ENCODE measurements around the gene EIF2B1.

EIF2B1 gene

DNA sequence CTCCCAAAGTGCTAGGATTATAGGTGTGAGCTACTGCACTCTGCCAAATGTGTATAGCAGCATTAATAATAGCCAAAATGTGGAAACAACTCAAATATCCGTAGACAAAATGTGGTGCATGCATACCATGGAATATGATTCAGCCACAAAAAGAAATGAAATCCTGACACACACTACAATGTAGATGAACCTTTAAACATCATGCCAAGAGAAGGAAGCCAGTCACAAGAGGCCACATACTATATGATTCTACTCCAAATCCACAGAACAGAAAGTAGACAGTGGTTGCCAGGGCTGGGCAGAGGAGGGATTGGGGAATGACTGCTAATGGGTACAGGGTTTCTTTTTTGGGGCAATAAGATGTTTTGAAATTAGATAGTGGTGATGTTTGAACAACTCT is 56.9 kb downstream of the EIF2B1 start:
- no peak overlapping the region for H3K4me3 ChIP-seq (ENCODE audit: low read depth, low read length)
- TF ChIP-seq, protein P1, sequence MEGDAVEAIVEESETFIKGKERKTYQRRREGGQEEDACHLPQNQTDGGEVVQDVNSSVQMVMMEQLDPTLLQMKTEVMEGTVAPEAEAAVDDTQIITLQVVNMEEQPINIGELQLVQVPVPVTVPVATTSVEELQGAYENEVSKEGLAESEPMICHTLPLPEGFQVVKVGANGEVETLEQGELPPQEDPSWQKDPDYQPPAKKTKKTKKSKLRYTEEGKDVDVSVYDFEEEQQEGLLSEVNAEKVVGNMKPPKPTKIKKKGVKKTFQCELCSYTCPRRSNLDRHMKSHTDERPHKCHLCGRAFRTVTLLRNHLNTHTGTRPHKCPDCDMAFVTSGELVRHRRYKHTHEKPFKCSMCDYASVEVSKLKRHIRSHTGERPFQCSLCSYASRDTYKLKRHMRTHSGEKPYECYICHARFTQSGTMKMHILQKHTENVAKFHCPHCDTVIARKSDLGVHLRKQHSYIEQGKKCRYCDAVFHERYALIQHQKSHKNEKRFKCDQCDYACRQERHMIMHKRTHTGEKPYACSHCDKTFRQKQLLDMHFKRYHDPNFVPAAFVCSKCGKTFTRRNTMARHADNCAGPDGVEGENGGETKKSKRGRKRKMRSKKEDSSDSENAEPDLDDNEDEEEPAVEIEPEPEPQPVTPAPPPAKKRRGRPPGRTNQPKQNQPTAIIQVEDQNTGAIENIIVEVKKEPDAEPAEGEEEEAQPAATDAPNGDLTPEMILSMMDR (IDR thresholded peaks at IDR 0.05; ENCODE audit: low read depth, low read length): no peak
- DNase-seq (ENCODE audit: low read depth, low spot score): no peak
- in situ Hi-C loops (cut with HindIII; ENCODE audit: low sequenced_read_pairs): no loop called here

DNA sequence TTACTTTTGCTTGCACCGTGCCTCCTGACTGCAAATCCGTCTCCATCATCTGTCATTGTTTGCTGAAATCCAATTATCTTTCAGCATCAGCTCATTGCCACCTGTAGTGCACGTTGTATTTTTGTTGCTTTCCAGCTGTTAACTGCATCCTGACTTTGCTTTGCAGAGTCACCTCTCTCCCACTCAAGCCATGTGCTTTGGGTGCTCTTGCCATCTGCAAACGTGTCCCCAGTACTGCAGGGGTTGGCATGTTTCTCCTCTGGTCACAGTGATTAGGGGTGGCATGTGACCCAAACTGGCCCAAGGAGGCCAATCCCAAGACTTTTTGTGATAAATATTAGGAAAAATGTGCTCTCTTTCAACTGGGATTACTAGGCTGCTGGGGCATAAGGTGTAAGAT is 59.6 kb downstream of the EIF2B1 start:
- TF ChIP-seq, protein P1 (IDR thresholded peaks at IDR 0.05; ENCODE audit: low read depth, low read length): no peak
- no peak overlapping the region for H3K4me3 ChIP-seq (ENCODE audit: low read depth, low read length)
- in situ Hi-C loops (cut with HindIII; ENCODE audit: low sequenced_read_pairs): no loop called here

DNA sequence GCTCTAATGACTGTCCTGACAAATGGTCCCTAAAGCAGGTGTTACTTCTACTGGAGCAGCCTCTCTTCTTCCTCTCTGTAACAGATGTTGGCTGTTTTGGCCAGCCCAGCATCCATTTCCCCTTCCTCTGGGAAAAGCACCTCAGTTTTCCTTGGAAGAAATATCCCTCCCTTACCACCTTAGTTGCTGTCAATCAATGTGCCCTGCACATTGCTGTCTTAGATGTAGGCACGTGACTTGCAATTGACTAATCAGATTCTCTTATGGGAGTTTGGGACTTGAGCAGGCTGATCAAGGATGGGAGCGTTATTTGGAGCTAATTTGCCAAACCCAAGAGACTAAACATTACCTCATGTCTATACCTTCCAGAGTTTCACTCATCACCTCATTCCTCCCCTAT is 61.1 kb downstream of the EIF2B1 start:
- no peak for DNase-seq (ENCODE audit: low read depth, low spot score)
- TF ChIP-seq, protein P1 (IDR thresholded peaks at IDR 0.05; ENCODE audit: low read depth, low read length): no peak
- in situ Hi-C loops (cut with HindIII; ENCODE audit: low sequenced_read_pairs): no loop called here
- H3K4me3 ChIP-seq (ENCODE audit: low read depth, low read length): no peak overlapping the region

More for the DNA sequence above, 59.6 kb downstream of the EIF2B1 start:
- DNase-seq (ENCODE audit: low read depth, low spot score): no peak

DNA sequence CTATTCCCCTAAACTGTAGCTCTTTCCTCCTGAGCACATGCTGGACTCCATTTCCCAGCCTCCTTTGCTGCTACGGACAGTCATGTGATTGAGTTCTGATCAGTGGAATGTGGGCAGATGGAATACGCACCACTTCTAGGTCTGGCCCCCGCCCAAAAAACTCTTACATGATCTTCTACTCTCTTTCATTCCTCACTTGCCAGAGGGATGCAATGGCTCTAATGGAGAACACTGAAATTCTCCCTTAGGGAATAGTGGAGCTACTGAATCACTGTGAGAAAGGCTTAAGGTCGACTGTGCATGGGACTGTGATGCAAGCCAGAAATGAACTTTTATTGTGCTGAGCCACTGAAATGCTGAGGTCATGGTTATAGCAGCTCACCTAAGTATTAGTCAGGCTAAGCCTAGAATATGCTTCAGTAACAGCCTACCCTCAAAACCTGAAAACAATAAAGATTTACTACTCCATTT is 62.1 kb downstream of the EIF2B1 start:
- DNase-seq (ENCODE audit: low read depth, low spot score): peak; percentile 67
- no peak overlapping the region for H3K4me3 ChIP-seq (ENCODE audit: low read depth, low read length)
- TF ChIP-seq, protein P1 (IDR thresholded peaks at IDR 0.05; ENCODE audit: low read depth, low read length): no peak
- in situ Hi-C loops (cut with HindIII; ENCODE audit: low sequenced_read_pairs): no loop called here
